Measurements from ENCODE around the gene RAD54L2. TPM values are rescaled to one million over a fixed set of nuclear protein-coding genes. Genes with fewer than 3 reads are reported as not detected.

RAD54L2 gene
- total and polyA plus RNA-seq, 2 of the 8 experiments (the other 6 are each of a cell fraction or from before 2014, with no cell fraction given): 8.2 to 35.2 TPM

GRCh38 chr3:51538459-51539290, at the start of gene RAD54L2 (continued):
- TF ChIP-seq FOSL1 (IDR thresholded peaks at IDR 0.05; ENCODE audit: insufficient read depth, low read depth, low read length) (no peak), CHD2 (IDR thresholded peaks at IDR 0.05; ENCODE audit: low read length) (no peak), NANOG (IDR thresholded peaks at IDR 0.05; ENCODE audit: insufficient read depth, low read depth, low read length, poor library complexity, severe bottlenecking) (peak; percentile 51), EZH2 (IDR thresholded peaks at IDR 0.05; ENCODE audit: low read depth, low read length, severe bottlenecking) (no peak), TEAD4 (IDR thresholded peaks at IDR 0.05; ENCODE audit: low read depth, low read length) (peak; percentile 57; the same call in 1 of the 2 replicates), MAX (IDR thresholded peaks at IDR 0.05) (peak; percentile 89), HDAC6 (IDR thresholded peaks at IDR 0.05; ENCODE audit: low read depth, low read length) (no peak), TAF7 (optimal IDR thresholded peaks at IDR 0.05; ENCODE audit: borderline replicate concordance, low read depth, low read length) (peak; percentile 91), CTBP2 (IDR thresholded peaks at IDR 0.05; ENCODE audit: borderline replicate concordance, insufficient read depth, insufficient read length, low read length) (no peak), HDAC2 (IDR thresholded peaks at IDR 0.05; ENCODE audit: borderline replicate concordance in 1 of 2, low read depth in 2 of 2, low read length in 2 of 2) (no peak), TCF12 (IDR thresholded peaks at IDR 0.05; ENCODE audit: low read depth, low read length) (0 out of 2 replicates have a peak, but pooled peaks have one; percentile 32), SUZ12 (IDR thresholded peaks at IDR 0.05; ENCODE audit: low read length) (no peak), PHF8 (conservative IDR thresholded peaks at IDR 0.05; ENCODE audit: low read depth, low read length) (peak; percentile 98), RAD21 (IDR thresholded peaks at IDR 0.05 in 1 of 2, conservative IDR thresholded peaks at IDR 0.05 in 1 of 2; ENCODE audit: low read depth in 2 of 2, low read length in 2 of 2) (no peak), SAP30 (IDR thresholded peaks at IDR 0.05; ENCODE audit: insufficient read depth, insufficient replicate concordance, low read length) (no peak), CEBPB (IDR thresholded peaks at IDR 0.05; ENCODE audit: low read depth, low read length) (no peak), CREB1 (IDR thresholded peaks at IDR 0.05) (peak; percentile 67), CHD1 (IDR thresholded peaks at IDR 0.05; ENCODE audit: low read depth, low read length) (no peak)
- TF ChIP-seq, protein P1, sequence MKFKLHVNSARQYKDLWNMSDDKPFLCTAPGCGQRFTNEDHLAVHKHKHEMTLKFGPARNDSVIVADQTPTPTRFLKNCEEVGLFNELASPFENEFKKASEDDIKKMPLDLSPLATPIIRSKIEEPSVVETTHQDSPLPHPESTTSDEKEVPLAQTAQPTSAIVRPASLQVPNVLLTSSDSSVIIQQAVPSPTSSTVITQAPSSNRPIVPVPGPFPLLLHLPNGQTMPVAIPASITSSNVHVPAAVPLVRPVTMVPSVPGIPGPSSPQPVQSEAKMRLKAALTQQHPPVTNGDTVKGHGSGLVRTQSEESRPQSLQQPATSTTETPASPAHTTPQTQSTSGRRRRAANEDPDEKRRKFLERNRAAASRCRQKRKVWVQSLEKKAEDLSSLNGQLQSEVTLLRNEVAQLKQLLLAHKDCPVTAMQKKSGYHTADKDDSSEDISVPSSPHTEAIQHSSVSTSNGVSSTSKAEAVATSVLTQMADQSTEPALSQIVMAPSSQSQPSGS (IDR thresholded peaks at IDR 0.05; ENCODE audit: low read length): no peak
